Naive B cell (primary cell): ENCODE data around the gene CORO2B. TPM values are rescaled to one million over a fixed set of nuclear protein-coding genes. Genes with fewer than 3 reads are reported as not detected.
"Not testable (repeated sequence)": the region's sequence is repeated elsewhere in the genome, so short reads cannot be mapped to it uniquely, and the experiment has no call there.

ENCODE experiments used
- ATAC-seq, 2 donors: fragments of 150-1000 bp; cut with Tn5 transposase; 2 replicates each; pipeline ENCODE4 v1.10.0; 2021; ENCODE audit warnings: low read depth in 2 of 2, mild to moderate bottlenecking in 2 of 2, moderate library complexity in 2 of 2
- DNase-seq: peaks from one replicate; pipeline ENCODE4 v3.0.0; 2022
- H3K27ac Mint-ChIP-seq, 6 donors: one replicate each; pipeline ENCODE4 v1.8.0; 2020 to 2022; ENCODE audit warnings: mild to moderate bottlenecking in 6 of 6, mixed read lengths in 6 of 6, moderate library complexity in 5 of 6, inconsistent platforms in 2 of 6
- H3K27me3 Mint-ChIP-seq, 3 donors: one replicate each; pipeline ENCODE4 v1.8.0; 2021 to 2022; ENCODE audit warnings: mixed read lengths in 3 of 3, mild to moderate bottlenecking in 1 of 3
- H3K36me3 Mint-ChIP-seq, 2 donors: one replicate each; pipeline ENCODE4 v1.8.0; 2020 to 2022; ENCODE audit warnings: mixed read lengths in 2 of 2, inconsistent platforms in 1 of 2, mild to moderate bottlenecking in 1 of 2
- H3K4me1 Mint-ChIP-seq, 3 donors: one replicate each; pipeline ENCODE4 v1.8.0; 2020 to 2022; ENCODE audit warnings: mixed read lengths in 3 of 3, inconsistent platforms in 1 of 3, mild to moderate bottlenecking in 1 of 3, moderate library complexity in 1 of 3
- H3K4me3 Mint-ChIP-seq, 8 donors: one replicate each; pipeline ENCODE4 v1.8.0; 2020 to 2022; ENCODE audit warnings: mild to moderate bottlenecking in 8 of 8, mixed read lengths in 8 of 8, moderate library complexity in 8 of 8, inconsistent platforms in 2 of 8
- H3K9me3 Mint-ChIP-seq, 7 donors: one replicate each; pipeline ENCODE4 v1.8.0; 2020 to 2022; ENCODE audit warnings: mixed read lengths in 7 of 7, mild to moderate bottlenecking in 5 of 7, inconsistent platforms in 2 of 7, moderate library complexity in 1 of 7
- polyA plus RNA-seq, 6 donors: library from polyadenylated mRNA; unstranded; fragments of 300-500 nt; fragmentation: Illumina TruSeq; gene quantifications; one replicate each; pipeline ENCODE4 v1.2.3, GENCODE V29; 2021; ENCODE audit warnings: low read depth in 6 of 6

Gene CORO2B
- polyA plus RNA-seq, 6 donors from 2014 or later: 3.4 to 11.3 (median 4.8) TPM

DNA sequence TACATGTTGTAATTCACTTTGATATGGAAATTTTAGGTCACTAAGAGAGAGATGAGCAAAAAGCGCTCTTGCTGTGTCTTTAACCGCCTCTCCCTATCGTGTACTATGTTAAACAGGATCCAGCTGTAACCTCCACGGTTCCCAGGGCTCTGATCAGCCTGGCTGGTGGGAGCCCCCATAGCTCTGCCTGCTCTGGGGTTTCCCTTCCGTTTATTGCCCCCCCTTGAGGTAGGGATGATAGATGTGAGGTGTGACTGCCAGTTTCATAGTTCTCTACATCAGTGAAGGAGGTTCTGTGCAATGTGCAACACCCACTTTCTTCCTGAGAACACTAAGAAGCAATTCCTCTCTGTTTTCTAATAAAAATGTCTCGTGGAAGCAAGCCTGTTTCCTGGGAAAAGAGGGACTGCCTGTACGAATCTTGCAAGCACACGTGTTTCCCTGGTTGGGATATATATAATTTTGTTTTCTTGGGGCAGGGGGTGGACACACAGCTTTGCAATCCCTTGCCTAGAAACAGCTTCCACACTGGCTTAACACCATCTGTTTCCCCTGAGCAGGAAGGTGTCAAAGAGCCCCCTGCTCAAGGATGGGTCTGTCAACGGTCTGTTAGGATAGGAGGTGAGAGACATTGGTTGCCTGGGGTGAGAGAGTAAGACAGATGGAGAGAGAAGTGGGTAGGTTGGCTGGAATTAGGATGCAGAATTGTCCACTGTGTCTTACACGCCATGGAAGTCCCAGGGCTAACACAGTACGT lies 23.8 kb downstream of the CORO2B start:
- H3K27me3 Mint-ChIP-seq: no peaks in the 10 kb centered on the region
- H3K36me3 Mint-ChIP-seq: peaks cover 0 to 8% of the 10 kb centered on the region in 2 donors
- ATAC-seq (no peak), DNase-seq (no peak)
- H3K4me1 Mint-ChIP-seq: peaks cover 35 to 51% (median 45%) of the 10 kb centered on the region in 3 donors
- peak overlapping the region in 3 of 6 donors; percentile 15 to 82 (median 44) for H3K27ac Mint-ChIP-seq
- no peak overlapping the region for H3K4me3 Mint-ChIP-seq
- peaks cover 0 to 11% (median 0%) of the 10 kb centered on the region in 7 donors for H3K9me3 Mint-ChIP-seq

DNA sequence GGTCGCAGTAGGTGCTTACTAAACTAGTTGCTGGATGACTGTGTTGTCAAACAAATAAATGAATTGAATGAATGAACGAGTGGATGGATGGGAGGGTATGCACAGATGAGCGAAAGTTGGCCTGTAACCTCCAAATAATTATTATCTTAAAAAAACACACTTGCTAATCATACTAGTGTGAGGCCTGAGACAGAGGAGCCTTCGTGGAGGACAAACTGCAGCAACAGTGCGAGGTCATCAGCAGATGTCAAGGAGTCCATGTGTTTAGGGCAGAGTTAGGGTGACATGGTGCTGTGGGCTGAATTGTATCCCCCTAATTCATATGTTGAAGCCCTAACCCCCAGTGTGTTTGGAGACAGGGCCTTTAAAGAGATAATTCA lies 24.4 kb downstream of the CORO2B start:
- Mint-ChIP-seq H3K4me1 (peaks cover 30 to 45% (median 39%) of the 10 kb centered on the region in 3 donors), H3K4me3 (no peak overlapping the region), H3K27me3 (no peaks in the 10 kb centered on the region), H3K9me3 (peaks cover 0 to 11% (median 0%) of the 10 kb centered on the region in 7 donors), H3K36me3 (peaks cover 0 to 8% of the 10 kb centered on the region in 2 donors), H3K27ac (peak overlapping the region in 2 of 6 donors; percentile 44 to 82)
- no peak for DNase-seq
- ATAC-seq: no peak

DNA sequence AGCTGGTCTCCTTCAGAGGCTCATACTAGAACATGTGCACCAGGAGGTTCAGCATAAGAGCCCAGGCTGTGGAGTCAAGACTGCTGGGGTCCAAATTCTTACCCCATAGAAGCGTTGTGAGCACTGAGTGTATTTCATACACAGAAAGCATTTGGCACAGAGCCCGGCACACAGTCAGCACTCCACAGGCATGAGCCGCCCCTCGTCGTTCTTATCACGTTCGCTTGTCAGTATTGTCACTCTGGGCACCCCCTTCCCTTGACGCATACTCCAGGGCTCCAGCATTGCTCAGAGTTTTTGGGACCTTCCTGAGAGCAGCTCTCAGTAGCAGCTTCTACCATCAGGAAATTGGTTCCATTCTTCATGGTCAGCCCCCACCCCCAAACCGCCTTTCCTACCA lies 25.2 kb downstream of the CORO2B start:
- no peak for DNase-seq
- peaks cover 0 to 8% of the 10 kb centered on the region in 2 donors for H3K36me3 Mint-ChIP-seq
- no peak overlapping the region for H3K4me3 Mint-ChIP-seq
- H3K4me1 Mint-ChIP-seq: peaks cover 31 to 45% (median 44%) of the 10 kb centered on the region in 3 donors
- ATAC-seq: no peak
- H3K9me3 Mint-ChIP-seq: peaks cover 0 to 11% (median 0%) of the 10 kb centered on the region in 7 donors
- H3K27me3 Mint-ChIP-seq: no peaks in the 10 kb centered on the region
- H3K27ac Mint-ChIP-seq: peak overlapping the region in 1 of 6 donors; percentile 74

DNA sequence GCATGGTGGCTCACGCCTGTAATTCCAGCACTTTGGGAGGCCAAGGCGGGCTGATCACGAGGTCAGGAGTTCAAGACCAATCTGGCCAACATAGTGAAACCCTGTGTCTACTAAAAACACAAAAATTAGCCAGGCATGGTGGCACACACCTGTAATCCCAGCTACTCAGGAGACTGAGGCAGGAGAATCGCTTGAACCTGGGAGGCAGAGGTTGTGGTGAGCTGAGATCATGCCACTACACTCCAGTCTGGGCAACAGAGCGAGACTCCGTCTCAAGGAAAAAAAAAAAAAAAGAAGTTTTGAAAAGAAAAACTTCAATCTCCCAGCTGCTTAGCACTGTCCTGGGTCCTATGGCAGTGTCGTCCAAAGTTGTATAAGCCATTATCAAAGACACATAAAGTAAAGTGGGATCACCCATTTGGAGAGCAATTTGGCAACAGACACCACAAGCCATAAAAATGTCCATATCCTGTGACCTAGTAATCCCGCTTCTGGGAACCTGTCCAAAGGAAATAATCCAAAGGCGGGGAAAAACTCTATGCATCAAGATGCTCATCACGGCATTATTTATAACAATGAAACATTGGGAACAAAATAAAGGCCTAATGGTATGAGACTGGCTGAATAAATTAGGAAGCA lies 26.2 kb downstream of the CORO2B start:
- not testable (repeated sequence) for ATAC-seq, H3K27me3 Mint-ChIP-seq, H3K4me3 Mint-ChIP-seq, H3K36me3 Mint-ChIP-seq, DNase-seq
- Mint-ChIP-seq H3K27ac (peak overlapping the region in 2 of 6 donors; percentile 7 to 56), H3K9me3 (peaks cover 0 to 11% (median 0%) of the 10 kb centered on the region in 7 donors), H3K4me1 (peaks cover 32 to 43% (median 41%) of the 10 kb centered on the region in 3 donors)

DNA sequence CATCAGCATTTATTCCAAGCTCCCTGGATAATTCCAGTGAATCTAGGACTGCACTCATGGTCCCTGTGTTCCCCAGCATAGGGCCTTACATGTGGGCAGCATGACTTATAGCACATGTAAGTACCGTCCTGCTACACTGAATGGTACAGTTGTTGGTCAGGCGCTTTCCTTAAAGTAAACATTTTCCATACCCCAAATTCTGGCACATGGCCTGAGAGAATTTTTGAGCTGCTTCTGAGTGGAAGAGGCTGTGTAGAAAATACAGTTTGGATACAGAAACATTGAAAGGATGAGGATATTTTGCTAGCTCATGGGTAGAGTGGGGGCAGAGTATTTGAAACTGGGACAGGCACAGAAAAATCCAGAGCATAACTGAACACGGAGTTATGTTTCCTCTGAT lies 27.6 kb downstream of the CORO2B start:
- no peaks in the 10 kb centered on the region for H3K27me3 Mint-ChIP-seq
- peaks cover 0 to 8% of the 10 kb centered on the region in 2 donors for H3K36me3 Mint-ChIP-seq
- DNase-seq: no peak
- no peak overlapping the region for H3K27ac Mint-ChIP-seq
- H3K9me3 Mint-ChIP-seq: peaks cover 0 to 11% (median 0%) of the 10 kb centered on the region in 7 donors
- ATAC-seq: no peak
- peaks cover 21 to 44% (median 40%) of the 10 kb centered on the region in 3 donors for H3K4me1 Mint-ChIP-seq
- peak overlapping the region in 1 of 8 donors; percentile 16 for H3K4me3 Mint-ChIP-seq

DNA sequence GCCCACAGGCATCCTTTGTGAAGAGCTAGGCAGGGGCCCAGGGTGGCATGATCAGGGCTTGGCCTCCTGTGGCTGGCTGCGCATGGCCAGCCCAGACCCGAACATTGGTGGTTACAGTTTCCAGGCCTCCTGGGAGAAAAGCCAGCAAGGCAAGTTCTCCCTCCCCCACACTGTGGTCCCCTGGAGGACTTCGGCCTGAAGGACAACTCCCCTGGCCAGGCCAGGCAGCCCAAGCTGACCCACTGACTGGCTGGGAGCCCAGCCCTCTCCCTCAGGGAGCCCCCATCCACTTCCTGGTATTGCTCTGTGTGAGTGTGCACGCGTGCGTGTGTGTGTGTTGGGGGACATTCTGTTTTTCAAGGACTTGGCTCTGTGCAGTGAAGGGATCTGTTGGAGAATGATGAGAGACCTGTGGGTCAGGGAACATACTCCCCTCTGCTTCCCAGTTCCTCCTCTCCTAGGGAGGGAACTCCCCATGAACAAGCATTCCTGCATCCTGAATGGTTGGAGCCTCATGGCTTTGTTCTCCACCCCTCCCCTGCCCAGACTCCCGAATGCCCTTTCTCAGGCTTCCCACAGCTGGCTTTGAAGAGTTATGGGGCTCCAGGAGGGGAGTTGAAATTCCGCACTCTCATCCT lies 29.5 kb downstream of the CORO2B start:
- Mint-ChIP-seq H3K27me3 (no peaks in the 10 kb centered on the region), H3K9me3 (peaks cover 0 to 11% (median 0%) of the 10 kb centered on the region in 7 donors), H3K36me3 (peaks cover 0 to 8% of the 10 kb centered on the region in 2 donors), H3K27ac (peak overlapping the region in 2 of 6 donors; percentile 34 to 60), H3K4me3 (no peak overlapping the region), H3K4me1 (peaks cover 20 to 43% (median 33%) of the 10 kb centered on the region in 3 donors)
- DNase-seq: no peak
- no peak for ATAC-seq

DNA sequence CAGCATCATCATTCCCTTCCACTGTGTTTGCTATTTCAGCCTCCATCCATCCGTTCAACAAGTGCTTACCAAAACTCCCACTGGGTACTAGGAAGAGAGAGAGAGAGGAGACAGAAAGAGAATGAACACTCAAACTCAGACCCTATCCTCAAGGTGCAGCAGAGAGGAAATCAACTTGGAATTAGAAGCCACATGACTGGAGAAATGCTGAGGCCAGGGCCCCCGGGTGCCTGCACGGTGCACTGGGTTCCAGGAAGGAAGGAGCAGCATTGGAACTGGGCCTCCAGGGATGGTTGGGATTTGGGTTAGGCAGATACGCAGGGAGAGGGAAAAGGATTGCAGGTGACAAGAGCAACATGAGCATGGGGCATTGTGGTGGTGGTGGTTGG lies 30.0 kb downstream of the CORO2B start:
- Mint-ChIP-seq H3K4me3 (no peak overlapping the region), H3K4me1 (peaks cover 20 to 42% (median 32%) of the 10 kb centered on the region in 3 donors), H3K27me3 (no peaks in the 10 kb centered on the region), H3K27ac (peak overlapping the region in 1 of 6 donors; percentile 34), H3K36me3 (peaks cover 0 to 8% of the 10 kb centered on the region in 2 donors), H3K9me3 (peaks cover 0 to 11% (median 0%) of the 10 kb centered on the region in 7 donors)
- DNase-seq: no peak
- no peak for ATAC-seq

DNA sequence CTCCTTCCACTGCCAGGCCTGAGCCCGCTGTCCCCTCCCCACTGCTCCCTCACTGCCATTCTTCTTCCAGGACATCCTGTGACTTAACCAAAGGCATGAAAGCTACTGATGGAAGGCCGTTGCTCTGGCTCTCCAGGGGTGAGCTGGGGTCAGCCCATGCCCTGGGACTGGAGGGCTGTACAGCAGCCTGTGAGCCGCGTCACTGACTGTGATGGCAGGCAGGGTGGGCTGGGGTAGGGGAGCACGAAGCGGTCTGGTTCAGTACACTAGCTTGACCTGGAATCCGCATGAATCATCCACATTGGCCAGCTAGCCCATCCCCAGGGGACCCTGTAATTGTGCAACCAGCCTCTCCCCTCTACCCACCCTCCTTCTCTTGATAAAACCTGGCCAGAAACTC lies 30.8 kb downstream of the CORO2B start:
- peaks cover 0 to 8% of the 10 kb centered on the region in 2 donors for H3K36me3 Mint-ChIP-seq
- peaks cover 20 to 42% (median 32%) of the 10 kb centered on the region in 3 donors for H3K4me1 Mint-ChIP-seq
- no peak overlapping the region for H3K4me3 Mint-ChIP-seq
- no peak for DNase-seq
- H3K27ac Mint-ChIP-seq: peak overlapping the region in 1 of 6 donors; percentile 39
- ATAC-seq: no peak
- H3K27me3 Mint-ChIP-seq: no peaks in the 10 kb centered on the region
- H3K9me3 Mint-ChIP-seq: peaks cover 0 to 11% (median 0%) of the 10 kb centered on the region in 7 donors

DNA sequence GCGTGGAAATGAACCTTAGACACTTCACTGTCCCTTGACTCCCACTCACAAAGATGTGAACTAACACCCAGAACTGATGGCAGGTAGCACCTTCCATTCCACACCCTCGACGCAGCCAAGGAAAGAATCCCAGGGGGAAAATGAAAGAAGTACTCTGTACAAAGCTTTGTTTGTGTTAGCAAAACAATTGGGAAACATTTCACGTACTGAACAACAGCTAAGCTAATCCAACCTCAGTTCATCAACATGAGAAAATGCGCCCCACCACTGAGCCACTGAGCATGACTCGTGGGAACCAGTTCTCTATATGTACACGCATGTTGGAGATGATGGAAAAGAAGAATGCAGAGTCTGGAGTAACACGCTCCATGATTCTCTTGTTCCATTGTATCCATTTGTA lies 32.0 kb downstream of the CORO2B start:
- Mint-ChIP-seq H3K4me3 (no peak overlapping the region), H3K27ac (peak overlapping the region in 3 of 6 donors; percentile 42 to 85 (median 82)), H3K9me3 (peaks cover 0 to 11% (median 0%) of the 10 kb centered on the region in 7 donors), H3K36me3 (peaks cover 0 to 8% of the 10 kb centered on the region in 2 donors), H3K4me1 (peaks cover 20 to 38% (median 28%) of the 10 kb centered on the region in 3 donors), H3K27me3 (no peaks in the 10 kb centered on the region)
- no peak for DNase-seq
- ATAC-seq: no peak

DNA sequence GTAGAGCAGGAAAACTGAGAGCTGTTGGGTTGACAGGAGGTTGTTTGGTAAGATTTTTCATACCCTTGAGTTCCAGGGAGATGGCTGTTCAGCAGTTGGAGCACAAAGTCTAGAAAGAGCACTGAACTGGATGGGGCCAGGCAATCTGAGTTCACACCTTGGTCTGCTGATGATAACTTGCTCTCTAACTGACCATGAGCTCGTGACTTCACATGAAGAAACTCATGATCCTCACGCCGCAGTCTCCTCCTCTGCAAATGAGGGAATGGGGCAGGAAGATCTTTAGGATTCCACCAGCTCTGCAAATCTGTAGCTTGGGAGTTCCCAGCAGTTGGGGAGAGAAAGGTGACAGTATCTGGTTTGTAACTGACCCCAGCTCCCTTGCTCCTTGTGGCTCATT lies 33.7 kb downstream of the CORO2B start:
- DNase-seq (no peak), ATAC-seq (no peak)
- H3K9me3 Mint-ChIP-seq: peaks cover 0 to 4% (median 0%) of the 10 kb centered on the region in 7 donors

DNA sequence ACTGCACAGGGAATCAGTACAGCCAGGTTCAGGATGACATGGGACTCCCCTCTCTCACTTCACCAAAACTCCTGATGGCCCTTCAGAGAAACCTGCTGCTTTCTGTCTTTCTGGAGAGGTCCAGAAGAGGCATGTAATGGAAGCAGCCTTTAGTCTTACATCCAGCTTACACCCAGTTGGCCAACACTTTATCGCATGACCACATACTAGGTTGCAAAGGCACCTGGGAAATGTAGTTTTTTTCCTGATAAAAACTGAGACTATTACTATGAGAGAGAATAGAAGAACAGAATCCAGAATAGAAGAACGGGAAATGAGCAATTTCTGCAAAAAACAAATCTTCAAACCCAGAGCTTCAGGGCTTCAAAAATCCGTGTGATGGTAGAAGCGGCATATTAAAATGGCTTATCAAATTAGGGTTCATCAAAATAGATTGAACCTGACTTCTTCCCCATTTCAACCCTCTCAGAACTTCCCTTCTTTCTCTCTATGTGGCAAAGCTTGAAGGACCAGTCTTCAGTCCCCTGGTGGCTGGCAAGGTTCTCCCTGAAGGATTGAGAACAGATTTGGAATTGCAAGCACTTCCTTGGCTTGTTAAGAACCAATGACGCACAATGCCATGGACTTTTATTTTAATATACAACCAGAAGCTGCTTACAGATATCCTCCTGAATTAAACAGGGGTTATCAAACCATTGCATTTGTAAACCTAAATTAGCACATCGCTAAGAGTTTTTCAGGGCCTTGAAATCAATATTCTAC lies 34.4 kb downstream of the CORO2B start:
- Mint-ChIP-seq H3K27me3 (no peaks in the 10 kb centered on the region), H3K36me3 (no peaks in the 10 kb centered on the region), H3K4me1 (peaks cover 30 to 53% (median 37%) of the 10 kb centered on the region in 3 donors), H3K9me3 (peaks cover 0 to 4% (median 0%) of the 10 kb centered on the region in 7 donors), H3K4me3 (no peak overlapping the region), H3K27ac (peak overlapping the region in 3 of 6 donors; percentile 3 to 43 (median 30))
- no peak for DNase-seq
- peak in 1 of 2 donors; percentile 20 for ATAC-seq

More for the DNA sequence above, 33.7 kb downstream of the CORO2B start:
- Mint-ChIP-seq H3K27me3 (no peaks in the 10 kb centered on the region), H3K4me1 (peaks cover 28 to 51% (median 32%) of the 10 kb centered on the region in 3 donors), H3K4me3 (no peak overlapping the region), H3K27ac (peak overlapping the region in 4 of 6 donors; percentile 1 to 43 (median 8)), H3K36me3 (no peaks in the 10 kb centered on the region)

DNA sequence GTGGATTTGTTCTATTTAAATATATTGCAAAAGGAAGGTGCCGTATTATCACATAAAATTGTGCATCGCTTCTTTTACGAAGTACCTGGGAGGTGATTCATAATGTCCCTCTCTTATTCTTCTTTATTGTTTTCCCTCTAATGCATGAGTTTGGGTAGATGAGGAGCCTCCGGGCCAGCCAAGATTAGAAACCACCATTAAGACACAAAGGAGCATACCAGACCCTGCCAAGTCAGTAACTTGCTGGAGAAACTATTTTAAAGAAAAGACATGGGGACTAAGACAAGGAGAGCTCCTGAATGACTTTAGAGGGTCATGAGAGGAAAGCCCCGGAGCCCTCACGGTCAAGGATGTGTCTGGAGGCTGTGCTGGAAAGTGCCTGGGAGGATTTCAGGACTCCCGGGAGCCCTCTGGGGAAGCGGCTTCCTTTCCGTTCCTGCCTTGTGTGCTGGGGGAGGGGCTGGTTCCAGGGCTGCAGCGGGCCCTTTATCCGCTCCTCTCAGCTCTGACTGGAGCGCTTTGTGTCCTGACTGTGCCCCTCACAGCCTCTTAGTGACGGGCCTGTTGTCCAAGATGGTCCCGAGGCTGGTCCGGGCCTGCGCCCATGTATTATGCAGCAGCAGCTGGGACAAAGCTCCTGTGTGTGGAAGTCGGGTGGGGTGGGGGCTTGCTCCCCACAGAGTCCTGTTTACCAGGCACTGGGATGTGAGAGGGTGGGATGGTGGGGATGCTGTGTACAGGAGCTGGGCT lies 35.7 kb downstream of the CORO2B start:
- Mint-ChIP-seq H3K27me3 (no peaks in the 10 kb centered on the region), H3K4me1 (peaks cover 32 to 55% (median 35%) of the 10 kb centered on the region in 3 donors), H3K36me3 (no peaks in the 10 kb centered on the region), H3K9me3 (peaks cover 0 to 2% (median 0%) of the 10 kb centered on the region in 7 donors), H3K4me3 (no peak overlapping the region), H3K27ac (peak overlapping the region in 1 of 6 donors; percentile 4)
- ATAC-seq (no peak), DNase-seq (no peak)
